Activated CD8-positive, alpha-beta T cell treated with anti-CD3 and anti-CD28 coated beads for 36 hours (primary cell): Measurements from ENCODE around the gene C22orf42. TPM values are rescaled to one million over a fixed set of nuclear protein-coding genes. Genes with fewer than 3 reads are reported as not detected.
"Not testable (repeated sequence)": the region's sequence is repeated elsewhere in the genome, so short reads cannot be mapped to it uniquely, and the experiment has no call there.

Experiments
- ATAC-seq: fragments of 200-7000 bp; cut with Tn5 transposase; one replicate; pipeline ENCODE4 v1.10.0; 2021; ENCODE audit warnings: mild to moderate bottlenecking, moderate library complexity
- CTCF ChIA-PET: fragments of 350-600 bp; sonication (Branson Sonifier 250); formaldehyde crosslinking; loops from one replicate; lab custom pipeline; 2021; ENCODE audit warnings: antibody characterized with exemption; lab: Charles Lee
- POLR2A ChIA-PET: fragments of 350-600 bp; sonication (Branson Sonifier 250); formaldehyde crosslinking; loops from one replicate; lab custom pipeline; 2021; ENCODE audit warnings: antibody characterized with exemption; lab: Charles Lee
- DNase-seq: peaks from one replicate; pipeline ENCODE4 v3.0.0-alpha.2; 2020
- H3K27ac Mint-ChIP-seq: one replicate; pipeline ENCODE4 v1.8.0; 2021; ENCODE audit warnings: mild to moderate bottlenecking, mixed read lengths
- H3K27me3 Mint-ChIP-seq: one replicate; pipeline ENCODE4 v1.8.0; 2021; ENCODE audit warnings: mixed read lengths
- H3K36me3 Mint-ChIP-seq: one replicate; pipeline ENCODE4 v1.8.0; 2021; ENCODE audit warnings: low read depth, mixed read lengths
- H3K4me1 Mint-ChIP-seq: one replicate; pipeline ENCODE4 v1.8.0; 2021; ENCODE audit warnings: low read depth, mixed read lengths
- H3K4me3 Mint-ChIP-seq: one replicate; pipeline ENCODE4 v1.8.0; 2021; ENCODE audit warnings: mild to moderate bottlenecking, moderate library complexity, mixed read lengths
- H3K9me3 Mint-ChIP-seq: one replicate; pipeline ENCODE4 v1.8.0; 2021; ENCODE audit warnings: mixed read lengths
- intact Hi-C: fragments of 100-400 bp; cut with micrococcal nuclease; formaldehyde crosslinking; loops from one replicate; pipeline ENCODE4 v1.10.0; 2022
- total RNA-seq, 2 experiments: library from RNA; stranded (reverse); gene quantifications; one replicate each; pipeline ENCODE4 v1.2.3, GENCODE V29; 2021
- TF ChIP-seq, protein P1 (sequence below): fragments of 200-600 bp; IDR thresholded peaks from one replicate; pipeline ENCODE4 v1.8.0; 2022; ENCODE audit warnings: antibody characterized with exemption, mild to moderate bottlenecking

The C22orf42 gene
- total RNA-seq, 2 experiments from 2014 or later: not detected

- H3K36me3 Mint-ChIP-seq, H3K9me3 Mint-ChIP-seq, DNase-seq, H3K4me1 Mint-ChIP-seq, intact Hi-C loops, H3K27ac Mint-ChIP-seq, ATAC-seq, H3K4me3 Mint-ChIP-seq, POLR2A ChIA-PET: not testable (repeated sequence)
- CTCF ChIA-PET: interaction anchor here (1.0 kb wide), 1 partner anchor 9 kb away, joined by 3 read pairs; no protein-coding TSS in a partner anchor
- peaks cover 12% of the 10 kb centered on the region for H3K27me3 Mint-ChIP-seq
Observed at GRCh38 chr22:32193346-32193745, 34.2 kb upstream of the C22orf42 start.

DNA sequence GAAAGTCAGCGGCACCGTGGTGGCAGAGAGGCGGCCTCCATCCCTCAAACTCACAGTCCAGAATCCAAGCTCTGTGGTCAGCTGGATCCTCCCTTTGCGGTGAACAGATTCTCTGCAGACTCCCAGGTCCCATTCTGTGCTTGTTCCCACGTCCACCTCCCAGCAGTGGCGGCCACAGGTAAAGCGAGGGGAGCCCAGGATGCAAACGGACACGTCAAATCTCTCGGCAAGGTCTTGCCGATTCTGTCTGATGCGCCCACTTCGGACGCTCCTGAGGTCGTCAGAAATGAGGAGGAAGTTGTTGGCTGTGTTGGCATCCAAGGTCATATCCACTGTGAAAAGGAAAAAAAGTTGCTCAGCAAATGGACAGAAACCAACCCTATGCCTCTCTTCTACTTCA, 31.9 kb upstream of the C22orf42 start:
- CTCF ChIA-PET, H3K4me1 Mint-ChIP-seq, H3K36me3 Mint-ChIP-seq, intact Hi-C loops, H3K27me3 Mint-ChIP-seq, DNase-seq, ATAC-seq, H3K27ac Mint-ChIP-seq, H3K9me3 Mint-ChIP-seq, POLR2A ChIA-PET, H3K4me3 Mint-ChIP-seq: not testable (repeated sequence)

GRCh38 chr22:32185821-32186220, 26.7 kb upstream of the C22orf42 start:
- Mint-ChIP-seq H3K27ac (no peak overlapping the region), H3K4me3 (no peak overlapping the region), H3K4me1 (no peaks in the 10 kb centered on the region), H3K9me3 (no peaks in the 10 kb centered on the region), H3K27me3 (peaks cover 5% of the 10 kb centered on the region), H3K36me3 (no peaks in the 10 kb centered on the region)
- TF ChIP-seq, protein P1, sequence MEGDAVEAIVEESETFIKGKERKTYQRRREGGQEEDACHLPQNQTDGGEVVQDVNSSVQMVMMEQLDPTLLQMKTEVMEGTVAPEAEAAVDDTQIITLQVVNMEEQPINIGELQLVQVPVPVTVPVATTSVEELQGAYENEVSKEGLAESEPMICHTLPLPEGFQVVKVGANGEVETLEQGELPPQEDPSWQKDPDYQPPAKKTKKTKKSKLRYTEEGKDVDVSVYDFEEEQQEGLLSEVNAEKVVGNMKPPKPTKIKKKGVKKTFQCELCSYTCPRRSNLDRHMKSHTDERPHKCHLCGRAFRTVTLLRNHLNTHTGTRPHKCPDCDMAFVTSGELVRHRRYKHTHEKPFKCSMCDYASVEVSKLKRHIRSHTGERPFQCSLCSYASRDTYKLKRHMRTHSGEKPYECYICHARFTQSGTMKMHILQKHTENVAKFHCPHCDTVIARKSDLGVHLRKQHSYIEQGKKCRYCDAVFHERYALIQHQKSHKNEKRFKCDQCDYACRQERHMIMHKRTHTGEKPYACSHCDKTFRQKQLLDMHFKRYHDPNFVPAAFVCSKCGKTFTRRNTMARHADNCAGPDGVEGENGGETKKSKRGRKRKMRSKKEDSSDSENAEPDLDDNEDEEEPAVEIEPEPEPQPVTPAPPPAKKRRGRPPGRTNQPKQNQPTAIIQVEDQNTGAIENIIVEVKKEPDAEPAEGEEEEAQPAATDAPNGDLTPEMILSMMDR: no peak
- ATAC-seq (no peak), DNase-seq (no peak)
- CTCF ChIA-PET: no interaction called here
- intact Hi-C loops: no loop called here
- POLR2A ChIA-PET: no interaction called here

DNA sequence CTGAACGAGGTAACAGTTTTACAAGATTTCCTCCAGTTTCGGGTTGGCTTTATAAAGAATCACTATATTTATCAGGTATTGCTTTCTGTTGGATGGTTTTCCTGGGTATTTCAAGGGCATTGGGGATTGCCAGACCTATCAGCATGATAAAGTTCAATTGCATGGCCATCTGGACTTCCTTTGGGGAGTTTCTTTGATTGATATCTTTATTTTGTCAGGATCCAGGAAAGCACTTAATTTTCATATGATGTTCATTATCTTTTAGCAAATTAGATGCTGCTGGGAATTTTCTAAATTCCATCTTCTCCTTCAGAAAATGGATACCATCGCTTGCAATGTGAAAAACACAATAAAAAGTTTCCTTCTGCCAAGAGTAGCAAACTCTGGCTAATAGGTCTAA, 24.5 kb upstream of the C22orf42 start:
- no peak for ATAC-seq
- no peaks in the 10 kb centered on the region for H3K36me3 Mint-ChIP-seq
- H3K4me3 Mint-ChIP-seq: no peak overlapping the region
- H3K27me3 Mint-ChIP-seq: peaks cover 5% of the 10 kb centered on the region
- DNase-seq: no peak
- intact Hi-C loops: no loop called here
- no peak overlapping the region for H3K27ac Mint-ChIP-seq
- POLR2A ChIA-PET: no interaction called here
- CTCF ChIA-PET: no interaction called here
- TF ChIP-seq, protein P1: no peak
- no peaks in the 10 kb centered on the region for H3K4me1 Mint-ChIP-seq
- no peaks in the 10 kb centered on the region for H3K9me3 Mint-ChIP-seq

- intact Hi-C loops: no loop called here
- DNase-seq (no peak), ATAC-seq (no peak)
- Mint-ChIP-seq H3K27me3 (peaks cover 20% of the 10 kb centered on the region), H3K9me3 (no peaks in the 10 kb centered on the region), H3K4me3 (no peak overlapping the region), H3K36me3 (no peaks in the 10 kb centered on the region), H3K27ac (no peak overlapping the region), H3K4me1 (no peaks in the 10 kb centered on the region)
- TF ChIP-seq, protein P1: no peak
- POLR2A ChIA-PET: no interaction called here
- CTCF ChIA-PET: no interaction called here
Observed at GRCh38 chr22:32181043-32181442, 21.9 kb upstream of the C22orf42 start.

GRCh38 chr22:32177221-32177765, 18.2 kb upstream of the C22orf42 start:
- TF ChIP-seq, protein P1: no peak
- no peak for ATAC-seq
- no peaks in the 10 kb centered on the region for H3K36me3 Mint-ChIP-seq
- no peaks in the 10 kb centered on the region for H3K9me3 Mint-ChIP-seq
- POLR2A ChIA-PET: no interaction called here
- no peaks in the 10 kb centered on the region for H3K4me1 Mint-ChIP-seq
- no peak overlapping the region for H3K27ac Mint-ChIP-seq
- intact Hi-C loops: no loop called here
- CTCF ChIA-PET: no interaction called here
- H3K27me3 Mint-ChIP-seq: peaks cover 32% of the 10 kb centered on the region
- no peak for DNase-seq
- H3K4me3 Mint-ChIP-seq: no peak overlapping the region
